ENCODE results near the gene CACNB4. TPM values are rescaled to one million over a fixed set of nuclear protein-coding genes. Genes with fewer than 3 reads are reported as not detected.

The CACNB4 gene
- polyA plus RNA-seq, 2 of the 4 experiments (the other 2 are of a cell fraction) = 0.25 to 0.53 TPM

- DNase-seq (ENCODE audit: low read depth in 1 of 2, low spot score in 1 of 2) (no peak), ATAC-seq (no peak), FAIRE-seq (no peak)
- no peak overlapping the region for H3K4me2 ChIP-seq
- TF ChIP-seq HOXB5 (CRISPR knock-in tag; IDR thresholded peaks at IDR 0.05) = no peak
- no peak for TF ChIP-seq ESRRA (IDR thresholded peaks at IDR 0.05; ENCODE audit: borderline replicate concordance, low read length)
- no peak for TF ChIP-seq BCL3 (IDR thresholded peaks at IDR 0.05)
- no peak for TF ChIP-seq NR3C1 (IDR thresholded peaks at IDR 0.05)
- no peak for TF ChIP-seq JUN (IDR thresholded peaks at IDR 0.05)
- TF ChIP-seq CTCF (IDR thresholded peaks at IDR 0.05) = no peak
- no peak for TF ChIP-seq CBX2 (IDR thresholded peaks at IDR 0.05; ENCODE audit: borderline replicate concordance, low read depth)
- no peak for TF ChIP-seq EHF (CRISPR knock-in tag; IDR thresholded peaks at IDR 0.05)
- TF ChIP-seq JUNB (IDR thresholded peaks at IDR 0.05) = no peak
- TF ChIP-seq HES2 (IDR thresholded peaks at IDR 0.05) = no peak
- no peak for TF ChIP-seq CHD2 (IDR thresholded peaks at IDR 0.05; ENCODE audit: low read length, partially characterized antibody)
- TF ChIP-seq RCOR1 (IDR thresholded peaks at IDR 0.05; ENCODE audit: low read depth, low read length) = no peak
- no peak for TF ChIP-seq RARB (CRISPR knock-in tag; IDR thresholded peaks at IDR 0.05)
- TF ChIP-seq ZFP36 (IDR thresholded peaks at IDR 0.05; ENCODE audit: borderline replicate concordance, partially characterized antibody) = no peak
- TF ChIP-seq HDAC2 (IDR thresholded peaks at IDR 0.05) = no peak
- 57% methylated on average over 1 of the region's 1 CpG for WGBS (ENCODE audit: missing lambda C conversion rate)
- no peaks in the 10 kb centered on the region for H3K9me3 ChIP-seq
- POLR2A ChIA-PET = no interaction called here
- no peak overlapping the region for H3K27ac ChIP-seq
- H3K4me1 ChIP-seq = peaks cover 15% of the 10 kb centered on the region; the same call in 2 of the 3 replicates
- CTCF ChIA-PET = interaction anchor here (0.7 kb wide), 1 partner anchor 101 kb away, joined by 3 read pairs; no protein-coding TSS in a partner anchor
- H3K4me3 ChIP-seq = no peak overlapping the region
Measured at GRCh38 chr2:151931030-151931611, 167.7 kb downstream of the CACNB4 start.

- WGBS (ENCODE audit: missing lambda C conversion rate) = 39% methylated on average over 2 of the region's 2 CpGs
- Histone ChIP-seq H3K4me2 (no peak overlapping the region), H3K4me1 (peaks cover 15% of the 10 kb centered on the region; the same call in 2 of the 3 replicates), H3K27ac (no peak overlapping the region), H3K4me3 (no peak overlapping the region), H3K9me3 (no peaks in the 10 kb centered on the region)
- POLR2A ChIA-PET = no interaction called here
- TF ChIP-seq BHLHE40 (IDR thresholded peaks at IDR 0.05; ENCODE audit: low read depth, low read length) = no peak
- no peak for TF ChIP-seq FOXS1 (CRISPR knock-in tag; IDR thresholded peaks at IDR 0.05)
- TF ChIP-seq ZC3H11A (IDR thresholded peaks at IDR 0.05) = no peak
- no peak for TF ChIP-seq HOXB13 (CRISPR knock-in tag; IDR thresholded peaks at IDR 0.05; ENCODE audit: low read depth)
- TF ChIP-seq CBX8 (IDR thresholded peaks at IDR 0.05) = no peak
- no peak for TF ChIP-seq POLR2AphosphoS2 (conservative IDR thresholded peaks at IDR 0.05; ENCODE audit: low read length)
- TF ChIP-seq ELK1 (IDR thresholded peaks at IDR 0.05; ENCODE audit: low read depth, low read length) = no peak
- TF ChIP-seq REST (IDR thresholded peaks at IDR 0.05) = no peak
- TF ChIP-seq EHF (CRISPR knock-in tag; IDR thresholded peaks at IDR 0.05) = no peak
- TF ChIP-seq SREBF2 (IDR thresholded peaks at IDR 0.05) = no peak
- FAIRE-seq (no peak), ATAC-seq (no peak), DNase-seq (ENCODE audit: low read depth in 1 of 2, low spot score in 1 of 2) (no peak)
- CTCF ChIA-PET = no interaction called here
Measured at GRCh38 chr2:151930042-151930441, 168.8 kb downstream of the CACNB4 start.
